SHP77 (cell line): ENCODE results near the gene CCDC78.
A peak's percentile ranks its signal among the peaks of the same experiment; 100 is the strongest.

ENCODE experiments used
- DNase-seq, 2 experiments: peaks; one replicate each; lab custom pipeline; 2025; lab: John Stamatoyannopoulos, UW

CCDC78 gene

GRCh38 chr16:711548-712320, 14.5 kb downstream of the CCDC78 start:
- peak in 1 of 2 experiments; percentile 73 for DNase-seq

GRCh38 chr16:711084-711483, 15.2 kb downstream of the CCDC78 start:
- DNase-seq, result no peak

GRCh38 chr16:710500-711075, 15.7 kb downstream of the CCDC78 start:
- DNase-seq, result no peak

GRCh38 chr16:709566-710499, 16.4 kb downstream of the CCDC78 start:
- DNase-seq, result peak; percentile 89 to 93

GRCh38 chr16:708959-709358, 17.3 kb downstream of the CCDC78 start:
- no peak for DNase-seq

GRCh38 chr16:708019-708418, 18.2 kb downstream of the CCDC78 start:
- no peak for DNase-seq

- peak in 1 of 2 experiments; percentile 22 for DNase-seq
Observed at GRCh38 chr16:707062-707538, 19.1 kb downstream of the CCDC78 start.

GRCh38 chr16:706189-707061, 19.8 kb downstream of the CCDC78 start:
- no peak for DNase-seq

GRCh38 chr16:705431-706188, 20.6 kb downstream of the CCDC78 start, which contains the start of gene FBXL16:
FBXL16 (minus strand) TSS chr16:705801; CDS start chr16:697405, 8,396 bp downstream.
- peak in 1 of 2 experiments; percentile 63 for DNase-seq

- peak in 1 of 2 experiments; percentile 31 for DNase-seq
Observed at GRCh38 chr16:704552-705380, 21.5 kb downstream of the CCDC78 start.

GRCh38 chr16:704047-704446, 22.2 kb downstream of the CCDC78 start:
- DNase-seq, result no peak

- DNase-seq, result no peak
Observed at GRCh38 chr16:703406-703805, 22.8 kb downstream of the CCDC78 start.

GRCh38 chr16:702341-702740, 23.9 kb downstream of the CCDC78 start:
- no peak for DNase-seq

- no peak for DNase-seq
Observed at GRCh38 chr16:700684-701584, 25.3 kb downstream of the CCDC78 start.

- DNase-seq, result no peak
Observed at GRCh38 chr16:698911-699671, 27.2 kb downstream of the CCDC78 start.

- peak; percentile 79 to 89 for DNase-seq
Observed at GRCh38 chr16:695355-696089, 30.7 kb downstream of the CCDC78 start.

GRCh38 chr16:694863-695354, 31.3 kb downstream of the CCDC78 start:
- no peak for DNase-seq
